NT2/D1 (cell line): ENCODE measurements around the gene ADD2.
"Not testable (repeated sequence)": the region's sequence is repeated elsewhere in the genome, so short reads cannot be mapped to it uniquely, and the experiment has no call there.

Experiments used
- DNase-seq: peaks from one replicate; pipeline ENCODE4 v3.0.0-alpha.2; 2011; ENCODE audit warnings: low read depth, low spot score
- H3K27me3 ChIP-seq: 2 replicates; pipeline ENCODE4 v1.6.0; 2011; ENCODE audit warnings: mild to moderate bottlenecking; ENCODE audit not compliant: insufficient read length, insufficient read depth
- H3K36me3 ChIP-seq: 2 replicates; pipeline ENCODE4 v1.6.1; 2011; ENCODE audit warnings: mild to moderate bottlenecking, low read length, mixed read lengths; ENCODE audit not compliant: insufficient read depth, insufficient read length
- H3K4me1 ChIP-seq: 2 replicates; pipeline ENCODE4 v1.5.1; 2011; ENCODE audit not compliant: insufficient read depth, insufficient read length
- H3K4me3 ChIP-seq: 2 replicates; pipeline ENCODE4 v1.5.1; 2011; ENCODE audit warnings: low read depth; ENCODE audit not compliant: insufficient read length
- H3K9ac ChIP-seq: 2 replicates; pipeline ENCODE4 v1.6.0; 2011; ENCODE audit warnings: low read depth; ENCODE audit not compliant: insufficient read length
- H3K9me3 ChIP-seq: 2 replicates; pipeline ENCODE4 v1.5.1; 2011; ENCODE audit warnings: mild to moderate bottlenecking, low read length; ENCODE audit not compliant: insufficient read depth
- SUZ12 ChIP-seq: IDR thresholded peaks from 2 replicates; pipeline ENCODE4 v1.6.1; 2011; ENCODE audit not compliant: insufficient read length, insufficient read depth; ENCODE audit errors: extremely low read depth
- YY1 ChIP-seq: IDR thresholded peaks from 2 replicates; pipeline ENCODE4 v1.6.1; 2011; ENCODE audit not compliant: insufficient read length, insufficient read depth
- ZNF274 ChIP-seq: IDR thresholded peaks from 2 replicates; pipeline ENCODE4 v1.6.1; 2011; ENCODE audit warnings: mild to moderate bottlenecking, low read depth, low read length

ADD2 gene

DNA sequence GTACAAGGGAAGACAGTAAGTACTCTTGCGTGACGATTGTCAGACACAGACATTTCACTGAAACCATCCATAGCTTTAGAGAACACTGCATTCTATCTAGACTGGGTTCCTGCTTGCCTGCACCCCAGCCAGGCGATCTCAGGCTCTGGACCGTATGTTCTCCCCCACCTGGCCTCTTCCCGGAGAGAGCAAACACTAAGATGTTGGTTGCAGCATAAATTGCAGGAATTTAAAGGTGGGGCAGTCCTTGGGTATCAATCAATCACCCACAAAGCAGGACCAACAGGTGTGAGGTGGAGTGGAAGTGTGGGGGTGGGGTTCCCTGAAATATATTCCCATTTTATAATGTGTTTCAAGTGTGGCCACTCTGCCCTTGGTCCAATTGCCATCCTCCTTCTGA lies 110.8 kb downstream of the ADD2 start:
- no peak for TF ChIP-seq SUZ12
- no peak for TF ChIP-seq ZNF274
- TF ChIP-seq YY1: no peak
- Histone ChIP-seq H3K27me3 (no peaks in the 10 kb centered on the region), H3K4me3 (no peak overlapping the region), H3K4me1 (no peaks in the 10 kb centered on the region), H3K9me3 (no peaks in the 10 kb centered on the region), H3K9ac (no peak overlapping the region), H3K36me3 (peaks cover 3% of the 10 kb centered on the region)
- DNase-seq: no peak

DNA sequence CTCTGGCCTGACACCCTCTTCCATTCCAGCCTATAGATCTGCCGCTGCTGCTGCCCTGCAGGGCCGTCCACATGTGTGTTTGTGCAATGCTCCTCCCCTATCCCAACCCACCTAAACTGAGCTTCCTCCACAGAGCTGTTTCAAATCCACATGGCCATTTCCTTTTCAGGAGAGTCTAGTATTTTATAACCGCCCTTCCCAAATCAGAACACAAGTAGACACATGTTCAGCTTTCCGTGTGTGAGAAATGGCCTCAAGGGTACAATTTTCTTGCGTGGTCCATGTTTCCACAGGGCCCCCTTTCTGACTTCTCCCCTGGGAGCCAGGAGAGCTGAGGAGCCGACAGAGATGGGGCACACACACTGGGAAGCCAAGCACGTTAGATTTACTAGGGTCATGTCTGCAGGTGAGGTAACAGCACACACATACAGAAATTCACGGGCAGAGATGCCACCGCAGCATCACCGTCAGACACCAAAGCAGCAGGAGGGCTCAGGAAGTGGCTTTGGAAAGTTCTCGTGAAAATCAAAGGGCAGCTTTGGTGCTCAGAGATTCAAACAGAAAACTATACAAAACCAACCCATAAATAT lies 111.5 kb downstream of the ADD2 start:
- Histone ChIP-seq H3K9me3 (no peaks in the 10 kb centered on the region), H3K4me3 (no peak overlapping the region), H3K9ac (no peak overlapping the region), H3K4me1 (no peaks in the 10 kb centered on the region), H3K27me3 (no peaks in the 10 kb centered on the region), H3K36me3 (no peaks in the 10 kb centered on the region)
- TF ChIP-seq ZNF274 (no peak), YY1 (no peak), SUZ12 (no peak)
- DNase-seq: no peak

DNA sequence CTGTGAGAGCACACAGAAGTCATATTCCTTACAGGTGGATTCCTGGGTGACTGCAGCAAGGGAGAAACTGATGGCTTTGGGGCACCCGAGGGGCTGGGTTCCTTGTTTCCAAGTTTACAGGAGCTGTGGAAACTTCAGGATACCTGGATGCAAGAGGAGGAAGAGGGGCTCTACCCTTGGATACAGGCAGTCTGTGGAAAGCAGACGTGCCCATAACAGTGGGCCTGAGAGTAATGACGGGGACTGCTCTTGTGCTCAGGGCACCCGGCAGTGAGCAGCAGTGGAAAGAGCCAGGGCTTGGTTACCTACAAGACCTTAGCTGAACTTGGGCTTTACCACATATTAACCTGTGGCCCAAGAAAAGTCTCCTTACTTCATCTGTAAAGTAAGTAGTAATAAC lies 112.2 kb downstream of the ADD2 start:
- Histone ChIP-seq H3K27me3 (no peaks in the 10 kb centered on the region), H3K36me3 (no peaks in the 10 kb centered on the region), H3K4me3 (no peak overlapping the region), H3K9ac (no peak overlapping the region), H3K9me3 (no peaks in the 10 kb centered on the region), H3K4me1 (no peaks in the 10 kb centered on the region)
- no peak for TF ChIP-seq YY1
- TF ChIP-seq ZNF274: no peak
- TF ChIP-seq SUZ12: no peak
- DNase-seq: no peak

- H3K36me3 ChIP-seq, H3K4me1 ChIP-seq, H3K9ac ChIP-seq, H3K27me3 ChIP-seq, DNase-seq, H3K4me3 ChIP-seq, H3K9me3 ChIP-seq: not testable (repeated sequence)
Observed at GRCh38 chr2:70655211-70655610, 112.8 kb downstream of the ADD2 start.

GRCh38 chr2:70651727-70652126 lies 116.3 kb downstream of the ADD2 start:
- no peaks in the 10 kb centered on the region for H3K27me3 ChIP-seq
- H3K4me3 ChIP-seq: no peak overlapping the region
- DNase-seq: no peak
- no peak overlapping the region for H3K9ac ChIP-seq
- H3K4me1 ChIP-seq: no peaks in the 10 kb centered on the region
- TF ChIP-seq YY1 (no peak), SUZ12 (no peak), ZNF274 (no peak)
- H3K36me3 ChIP-seq: no peaks in the 10 kb centered on the region
- H3K9me3 ChIP-seq: no peaks in the 10 kb centered on the region

DNA sequence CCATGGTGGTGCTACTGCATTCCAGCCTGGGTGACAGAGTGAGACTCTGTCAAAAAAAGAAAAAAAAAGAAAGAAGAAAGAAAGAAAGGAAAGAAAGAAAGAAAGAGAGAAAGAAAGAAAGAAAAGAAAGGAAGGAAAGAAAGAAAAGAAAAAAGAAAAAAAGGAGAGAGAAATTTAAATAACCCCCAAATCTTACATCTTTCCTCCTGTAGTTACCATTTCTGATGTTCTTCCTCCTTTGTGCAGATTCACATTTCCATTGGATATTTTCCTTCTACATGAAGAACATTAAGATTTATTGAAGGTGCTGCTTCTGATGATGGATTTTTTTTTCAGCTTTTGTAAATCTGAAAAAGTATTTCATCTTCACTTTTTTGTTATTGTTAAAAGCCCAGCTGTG lies 117.0 kb downstream of the ADD2 start:
- Histone ChIP-seq H3K4me3 (no peak overlapping the region), H3K27me3 (no peaks in the 10 kb centered on the region)

GRCh38 chr2:70648961-70649360 lies 119.0 kb downstream of the ADD2 start:
- Histone ChIP-seq H3K4me3 (no peak overlapping the region), H3K9me3 (no peaks in the 10 kb centered on the region), H3K36me3 (no peaks in the 10 kb centered on the region), H3K9ac (no peak overlapping the region), H3K27me3 (no peaks in the 10 kb centered on the region), H3K4me1 (no peaks in the 10 kb centered on the region)
- DNase-seq: no peak
- TF ChIP-seq YY1 (no peak), SUZ12 (no peak), ZNF274 (no peak)

More for the DNA sequence above, 117.0 kb downstream of the ADD2 start:
- DNase-seq: no peak
- no peaks in the 10 kb centered on the region for H3K36me3 ChIP-seq
- H3K9ac ChIP-seq: no peak overlapping the region
- no peaks in the 10 kb centered on the region for H3K9me3 ChIP-seq
- TF ChIP-seq ZNF274: no peak
- no peak for TF ChIP-seq SUZ12
- no peak for TF ChIP-seq YY1
- no peaks in the 10 kb centered on the region for H3K4me1 ChIP-seq

DNA sequence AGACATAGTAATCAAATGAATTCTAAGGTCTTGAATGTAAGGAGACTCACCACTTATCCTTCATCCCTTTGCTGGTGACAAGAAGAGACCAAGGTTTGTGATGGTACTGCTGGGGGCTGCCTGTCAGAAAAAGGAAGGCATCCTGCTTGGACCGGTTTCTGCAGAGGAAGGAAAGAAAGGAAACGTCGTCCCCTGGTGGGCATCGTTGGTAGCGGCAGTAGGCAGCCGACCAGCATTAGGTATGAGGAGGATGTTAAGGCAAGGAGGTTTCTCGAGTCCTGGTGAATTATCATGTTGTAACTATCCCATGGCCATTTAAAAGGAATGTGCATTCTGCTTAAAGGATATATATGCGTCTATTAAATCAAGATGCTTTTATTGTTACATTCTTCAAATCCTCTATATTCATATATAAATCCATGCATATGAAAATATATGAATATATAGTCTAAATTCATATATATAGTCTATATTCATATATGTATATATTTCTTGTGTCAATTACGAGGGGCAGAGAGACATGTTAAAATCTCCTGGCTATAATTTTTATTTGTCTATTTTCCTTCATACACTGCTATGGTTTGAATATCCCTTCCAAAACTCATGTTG lies 120.0 kb downstream of the ADD2 start:
- Histone ChIP-seq H3K4me1 (no peaks in the 10 kb centered on the region), H3K4me3 (no peak overlapping the region)
- no peak for TF ChIP-seq YY1
- no peak for TF ChIP-seq SUZ12

More for the DNA sequence above, 120.0 kb downstream of the ADD2 start:
- Histone ChIP-seq H3K9me3 (no peaks in the 10 kb centered on the region), H3K9ac (no peak overlapping the region), H3K36me3 (no peaks in the 10 kb centered on the region), H3K27me3 (no peaks in the 10 kb centered on the region)
- DNase-seq: peak; percentile 80
